Measurements from ENCODE around the gene MS4A15. TPM values are rescaled to one million over a fixed set of nuclear protein-coding genes. Genes with fewer than 3 reads are reported as not detected.

The MS4A15 gene
- polyA plus RNA-seq, 2 of the 4 experiments (the other 2 are of a cell fraction): not detected

DNA sequence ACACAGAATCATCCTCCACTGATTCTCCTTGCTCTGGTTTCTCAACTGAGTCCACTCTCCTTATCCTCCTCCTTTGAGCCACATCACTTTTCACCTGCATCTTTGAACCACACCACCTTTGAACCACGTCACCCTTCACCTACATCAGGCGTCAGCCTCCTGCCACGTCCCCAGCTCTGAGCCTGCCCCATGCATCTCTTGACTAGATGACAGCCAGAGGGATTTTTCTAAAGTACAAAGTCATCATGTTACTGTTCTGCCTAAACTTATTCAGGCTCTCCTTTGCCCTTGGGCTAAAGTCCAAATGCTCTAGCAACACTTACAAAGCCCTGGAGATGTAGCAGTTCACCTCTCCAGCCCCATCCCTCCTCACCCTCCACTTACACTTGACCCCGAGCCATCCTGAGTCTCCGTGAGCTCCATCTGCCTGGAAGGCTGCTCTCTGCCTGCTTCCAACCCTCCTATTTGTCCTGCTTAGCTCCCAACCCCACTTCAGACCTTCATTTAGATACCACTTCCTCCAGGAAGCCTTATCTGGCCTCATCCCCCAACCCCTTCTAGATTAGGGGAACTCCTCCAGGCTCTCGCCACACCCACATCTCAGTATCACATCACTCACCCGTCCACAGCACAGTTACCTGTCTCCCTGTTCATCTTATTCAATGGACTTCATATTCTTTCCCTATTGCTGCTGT, 24.8 kb downstream of the MS4A15 start:
- no peak for FAIRE-seq
- ATAC-seq: no peak
- Histone ChIP-seq H3K9me3 (no peaks in the 10 kb centered on the region), H3K4me2 (no peak overlapping the region), H3K4me1 (peaks cover 5% of the 10 kb centered on the region; the same call in 1 of the 3 replicates), H3K27ac (no peak overlapping the region), H3K4me3 (no peak overlapping the region)
- WGBS (ENCODE audit: missing lambda C conversion rate): 34% methylated on average over 7 of the region's 7 CpGs
- CTCF ChIA-PET: interaction anchor here (1.0 to 9.1 kb wide), 6 partner anchors 8 to 116 kb away, joined by 3 to 129 read pairs (median 8); no protein-coding TSS in a partner anchor
- TF ChIP-seq HEYL (CRISPR knock-in tag; IDR thresholded peaks at IDR 0.05): no peak
- no peak for TF ChIP-seq CHD2 (IDR thresholded peaks at IDR 0.05; ENCODE audit: low read length, partially characterized antibody)
- DNase-seq (ENCODE audit: low read depth in 1 of 2, low spot score in 1 of 2): no peak
- POLR2A ChIA-PET: no interaction called here

- Histone ChIP-seq H3K4me3 (no peak overlapping the region), H3K9me3 (no peaks in the 10 kb centered on the region), H3K4me1 (peaks cover 5% of the 10 kb centered on the region; the same call in 1 of the 3 replicates), H3K4me2 (no peak overlapping the region), H3K27ac (no peak overlapping the region)
- TF ChIP-seq KDM1A (IDR thresholded peaks at IDR 0.05; ENCODE audit: low read depth) (no peak), JUNB (IDR thresholded peaks at IDR 0.05) (no peak), EHF (CRISPR knock-in tag; IDR thresholded peaks at IDR 0.05) (no peak), HDAC2 (IDR thresholded peaks at IDR 0.05) (no peak), HOXB5 (CRISPR knock-in tag; IDR thresholded peaks at IDR 0.05) (no peak), KDM5A (IDR thresholded peaks at IDR 0.05) (no peak), CTCF (IDR thresholded peaks at IDR 0.05) (no peak)
- POLR2A ChIA-PET: interaction anchor here (0.6 kb wide), 1 partner anchor 106 kb away, joined by 5 read pairs; no protein-coding TSS in a partner anchor
- CTCF ChIA-PET: interaction anchor here (1.0 to 9.1 kb wide), 5 partner anchors 9 to 107 kb away, joined by 3 to 129 read pairs (median 3); no protein-coding TSS in a partner anchor
- 80% methylated on average over 4 of the region's 4 CpGs for WGBS (ENCODE audit: missing lambda C conversion rate)
- ATAC-seq (no peak), DNase-seq (ENCODE audit: low read depth in 1 of 2, low spot score in 1 of 2) (no peak), FAIRE-seq (no peak)
Observed at GRCh38 chr11:60781981-60782316, 25.3 kb downstream of the MS4A15 start.

- Histone ChIP-seq H3K4me1 (peaks cover 3% of the 10 kb centered on the region; the same call in 1 of the 3 replicates), H3K27ac (no peak overlapping the region), H3K4me3 (no peak overlapping the region), H3K9me3 (no peaks in the 10 kb centered on the region), H3K4me2 (no peak overlapping the region)
- no peak for FAIRE-seq
- ChIA-PET CTCF (interaction anchor here (1.0 to 1.6 kb wide), 4 partner anchors 9 to 106 kb away, joined by 3 to 7 read pairs (median 3); no protein-coding TSS in a partner anchor), POLR2A (interaction anchor here (0.6 kb wide), 1 partner anchor 105 kb away, joined by 5 read pairs; no protein-coding TSS in a partner anchor)
- no peak for ATAC-seq
- WGBS (ENCODE audit: missing lambda C conversion rate): 38% methylated on average over 12 of the region's 12 CpGs
- no peak for DNase-seq (ENCODE audit: low read depth in 1 of 2, low spot score in 1 of 2)
- no peak for TF ChIP-seq NPAS2 (CRISPR knock-in tag; IDR thresholded peaks at IDR 0.05; ENCODE audit: borderline replicate concordance)
- TF ChIP-seq FOSL2 (IDR thresholded peaks at IDR 0.05): no peak
- TF ChIP-seq FOSL2 (CRISPR knock-in tag; IDR thresholded peaks at IDR 0.05): no peak
- TF ChIP-seq RARB (CRISPR knock-in tag; IDR thresholded peaks at IDR 0.05): no peak
- no peak for TF ChIP-seq CBX8 (IDR thresholded peaks at IDR 0.05)
- no peak for TF ChIP-seq MYC (IDR thresholded peaks at IDR 0.05; ENCODE audit: borderline replicate concordance, low read length)
- no peak for TF ChIP-seq CEBPB (IDR thresholded peaks at IDR 0.05)
- TF ChIP-seq EHF (CRISPR knock-in tag; IDR thresholded peaks at IDR 0.05): no peak
- TF ChIP-seq SREBF2 (IDR thresholded peaks at IDR 0.05): no peak
- no peak for TF ChIP-seq PHF8 (IDR thresholded peaks at IDR 0.05; ENCODE audit: borderline replicate concordance, low read depth)
- no peak for TF ChIP-seq ESRRA (IDR thresholded peaks at IDR 0.05; ENCODE audit: borderline replicate concordance, low read length)
- TF ChIP-seq, protein P1, sequence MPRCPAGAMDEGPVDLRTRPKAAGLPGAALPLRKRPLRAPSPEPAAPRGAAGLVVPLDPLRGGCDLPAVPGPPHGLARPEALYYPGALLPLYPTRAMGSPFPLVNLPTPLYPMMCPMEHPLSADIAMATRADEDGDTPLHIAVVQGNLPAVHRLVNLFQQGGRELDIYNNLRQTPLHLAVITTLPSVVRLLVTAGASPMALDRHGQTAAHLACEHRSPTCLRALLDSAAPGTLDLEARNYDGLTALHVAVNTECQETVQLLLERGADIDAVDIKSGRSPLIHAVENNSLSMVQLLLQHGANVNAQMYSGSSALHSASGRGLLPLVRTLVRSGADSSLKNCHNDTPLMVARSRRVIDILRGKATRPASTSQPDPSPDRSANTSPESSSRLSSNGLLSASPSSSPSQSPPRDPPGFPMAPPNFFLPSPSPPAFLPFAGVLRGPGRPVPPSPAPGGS (IDR thresholded peaks at IDR 0.05): no peak
- no peak for TF ChIP-seq POLR2AphosphoS2 (conservative IDR thresholded peaks at IDR 0.05; ENCODE audit: low read length)
- no peak for TF ChIP-seq ZSCAN20 (CRISPR knock-in tag; IDR thresholded peaks at IDR 0.05)
- no peak for TF ChIP-seq MAZ (IDR thresholded peaks at IDR 0.05; ENCODE audit: borderline replicate concordance, low read depth, low read length)
- TF ChIP-seq HOXB5 (CRISPR knock-in tag; IDR thresholded peaks at IDR 0.05): no peak
- no peak for TF ChIP-seq EHMT2 (IDR thresholded peaks at IDR 0.05; ENCODE audit: low read depth)
- TF ChIP-seq REST (IDR thresholded peaks at IDR 0.05): no peak
- no peak for TF ChIP-seq ZC3H11A (IDR thresholded peaks at IDR 0.05)
- TF ChIP-seq, protein P2, sequence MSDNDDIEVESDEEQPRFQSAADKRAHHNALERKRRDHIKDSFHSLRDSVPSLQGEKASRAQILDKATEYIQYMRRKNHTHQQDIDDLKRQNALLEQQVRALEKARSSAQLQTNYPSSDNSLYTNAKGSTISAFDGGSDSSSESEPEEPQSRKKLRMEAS (IDR thresholded peaks at IDR 0.05): no peak
Observed at GRCh38 chr11:60782393-60783140, 25.9 kb downstream of the MS4A15 start.

All from A549 (cell line).